Measurements from ENCODE around the gene TMEM238L. TPM values are rescaled to one million over a fixed set of nuclear protein-coding genes. Genes with fewer than 3 reads are reported as not detected.

TMEM238L gene
- total RNA-seq, 1 donor: not detected

- DNase-seq (ENCODE audit: low read depth in 2 of 3, low spot score in 2 of 3): no peak
Measured at GRCh38 chr17:10752696-10753095, 51.2 kb downstream of the TMEM238L start.

- DNase-seq (ENCODE audit: low read depth in 2 of 3, low spot score in 2 of 3): no peak
Measured at GRCh38 chr17:10751563-10751962, 52.3 kb downstream of the TMEM238L start.

- no peak for DNase-seq (ENCODE audit: low read depth in 2 of 3, low spot score in 2 of 3)
Measured at GRCh38 chr17:10750210-10750609, 53.7 kb downstream of the TMEM238L start.

- no peak for DNase-seq (ENCODE audit: low read depth in 2 of 3, low spot score in 2 of 3)
Measured at GRCh38 chr17:10748531-10749181, 55.2 kb downstream of the TMEM238L start.

DNA sequence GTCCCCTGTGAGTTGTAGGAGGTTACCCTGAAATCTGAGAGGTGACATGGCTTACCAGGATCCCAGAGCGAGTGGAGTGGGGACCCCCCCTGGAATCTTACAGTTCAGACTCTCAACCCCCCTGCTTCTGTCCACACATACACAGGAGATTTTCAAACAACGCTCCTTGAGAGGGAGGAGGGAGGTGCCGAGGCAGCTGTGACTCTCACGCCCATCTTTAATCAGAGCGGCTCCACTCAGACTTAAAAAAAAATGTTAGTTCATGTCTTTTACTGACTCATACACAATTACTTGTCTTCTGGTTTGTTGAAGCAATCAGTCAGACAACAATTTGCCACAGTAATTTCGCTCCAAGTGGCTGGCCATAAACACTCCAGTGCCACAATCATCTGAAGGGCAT is 58.7 kb downstream of the TMEM238L start:
- DNase-seq (ENCODE audit: low read depth in 2 of 3, low spot score in 2 of 3): no peak

Small RNAs within 50 kb of the gene (small RNA-seq; reads per million reads assigned to genes)
- gene AC015908.2: not detected
- not detected for gene TMEM238L

Other genes with a start within 250 kb of the TMEM238L start
- gene MYH3, start 146.8 kb downstream of the TMEM238L start, total RNA-seq: 1.6 TPM
- 16.7 TPM for gene SCO1, start 106.6 kb downstream of the TMEM238L start, total RNA-seq
- gene ADPRM, start 106.5 kb downstream of the TMEM238L start, total RNA-seq: 32.3 TPM
- 17.0 TPM for gene TMEM220, start 74.1 kb downstream of the TMEM238L start, total RNA-seq
- gene PIRT, start 34.0 kb upstream of the TMEM238L start, total RNA-seq: not detected

Measured in hematopoietic multipotent progenitor cell (in vitro differentiated cells).